Measurements from ENCODE around the gene DAPK1. TPM values are rescaled to one million over a fixed set of nuclear protein-coding genes. Genes with fewer than 3 reads are reported as not detected.

Gene DAPK1
- total and polyA plus RNA-seq, 2 donors (not counting 3 experiments of a cell fraction or from before 2014, with no cell fraction given), result 58.9 to 119 TPM

GRCh38 chr9:87714819-87715218 is 217.2 kb downstream of the DAPK1 start:
- peaks cover 29% of the 10 kb centered on the region for H3K4me1 ChIP-seq (ENCODE audit: control insufficient read depth, extremely low read depth, insufficient read depth, low read length)
- intact Hi-C loops (cut with micrococcal nuclease), result loop anchor here (1.0 to 10.0 kb wide), 3 partner anchors 10 to 670 kb away; partner anchors contain the start of gene SPIN1
- CTCF ChIA-PET, result interaction anchor here (0.9 to 2.1 kb wide), 4 partner anchors 8 to 51 kb away, joined by 3 to 24 read pairs (median 9); partner anchors contain the start of gene CTSL
- H3K27me3 ChIP-seq (ENCODE audit: control insufficient read depth in 2 of 2, insufficient read depth in 2 of 2, low read length in 2 of 2), result no peaks in the 10 kb centered on the region
- H3K36me3 ChIP-seq (ENCODE audit: control insufficient read depth in 2 of 2, extremely low read depth in 1 of 2, insufficient read depth in 2 of 2, low read length in 2 of 2), result no peaks in the 10 kb centered on the region
- BruUV-seq (replicated peaks), result no TSS peak
- H3K9me1 ChIP-seq (replicated peaks; ENCODE audit: control insufficient read depth, extremely low read depth, insufficient read depth, low read length), result no peaks in the 10 kb centered on the region
- no peaks in the 10 kb centered on the region for H3K79me2 ChIP-seq (ENCODE audit: control insufficient read depth, insufficient read depth, low read length)
- H3K4me2 ChIP-seq (ENCODE audit: insufficient read depth, low read length), result no peak overlapping the region
- H2AFZ ChIP-seq (ENCODE audit: low read depth, low read length), result peak overlapping the region; percentile 66
- H3K4me3 ChIP-seq (replicated peaks in 1 of 3; ENCODE audit: insufficient read depth in 1 of 3, low read depth in 1 of 3, low read length in 3 of 3), result no peak overlapping the region
- POLR2A ChIA-PET, result interaction anchor here (2.4 kb wide), 1 partner anchor 11 kb away, joined by 15 read pairs; the partner anchor contains the start of gene CTSL
- peak; percentile 47 for DNase-seq (ENCODE audit: low read depth, low spot score)
- H4K20me1 ChIP-seq (replicated peaks; ENCODE audit: control insufficient read depth, extremely low read depth, insufficient read depth, low read length), result no peaks in the 10 kb centered on the region
- H3K9ac ChIP-seq (replicated peaks; ENCODE audit: extremely low read depth, insufficient read depth, low read length), result no peak overlapping the region
- TF ChIP-seq MYC (IDR thresholded peaks at IDR 0.05; ENCODE audit: low read depth, low read length) (no peak), MAX (IDR thresholded peaks at IDR 0.05; ENCODE audit: insufficient read depth, insufficient read length) (no peak), EZH2 (IDR thresholded peaks at IDR 0.05; ENCODE audit: borderline replicate concordance, low read depth, low read length, severe bottlenecking) (no peak), JUN (IDR thresholded peaks at IDR 0.05; ENCODE audit: borderline replicate concordance, insufficient read depth, insufficient read length, low read depth) (no peak), POLR2A (IDR thresholded peaks at IDR 0.05; ENCODE audit: low read depth, low read length) (no peak), POLR2AphosphoS5 (IDR thresholded peaks at IDR 0.05; ENCODE audit: insufficient read depth, low read depth, low read length) (no peak), GATA2 (IDR thresholded peaks at IDR 0.05; ENCODE audit: insufficient read depth, insufficient read length, low read depth, low read length) (no peak), FOS (IDR thresholded peaks at IDR 0.05; ENCODE audit: borderline replicate concordance, insufficient read depth, low read length) (no peak)
- TF ChIP-seq, protein P1, sequence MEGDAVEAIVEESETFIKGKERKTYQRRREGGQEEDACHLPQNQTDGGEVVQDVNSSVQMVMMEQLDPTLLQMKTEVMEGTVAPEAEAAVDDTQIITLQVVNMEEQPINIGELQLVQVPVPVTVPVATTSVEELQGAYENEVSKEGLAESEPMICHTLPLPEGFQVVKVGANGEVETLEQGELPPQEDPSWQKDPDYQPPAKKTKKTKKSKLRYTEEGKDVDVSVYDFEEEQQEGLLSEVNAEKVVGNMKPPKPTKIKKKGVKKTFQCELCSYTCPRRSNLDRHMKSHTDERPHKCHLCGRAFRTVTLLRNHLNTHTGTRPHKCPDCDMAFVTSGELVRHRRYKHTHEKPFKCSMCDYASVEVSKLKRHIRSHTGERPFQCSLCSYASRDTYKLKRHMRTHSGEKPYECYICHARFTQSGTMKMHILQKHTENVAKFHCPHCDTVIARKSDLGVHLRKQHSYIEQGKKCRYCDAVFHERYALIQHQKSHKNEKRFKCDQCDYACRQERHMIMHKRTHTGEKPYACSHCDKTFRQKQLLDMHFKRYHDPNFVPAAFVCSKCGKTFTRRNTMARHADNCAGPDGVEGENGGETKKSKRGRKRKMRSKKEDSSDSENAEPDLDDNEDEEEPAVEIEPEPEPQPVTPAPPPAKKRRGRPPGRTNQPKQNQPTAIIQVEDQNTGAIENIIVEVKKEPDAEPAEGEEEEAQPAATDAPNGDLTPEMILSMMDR (IDR thresholded peaks at IDR 0.05; ENCODE audit: extremely low read depth in 1 of 2, insufficient read depth in 1 of 2, low read depth in 1 of 2, low read length in 2 of 2), result no peak
- no peaks in the 10 kb centered on the region for H3K9me3 ChIP-seq (replicated peaks; ENCODE audit: control insufficient read depth, insufficient read depth, low read length)
- dilution Hi-C loops (cut with MboI; ENCODE audit: extremely low pct_ligation_motif_present, low sequenced_read_pairs), result no loop called here
- peak overlapping the region; percentile 93 for H3K27ac ChIP-seq (ENCODE audit: insufficient read depth, low read depth, low read length)
- FAIRE-seq, result peak; percentile 46
